CD4-positive, alpha-beta T cell treated with Interleukin-21 for 1 hour (primary cell): ENCODE results near the gene SNPH.

ENCODE experiments used
- DNase-seq: peaks from one replicate; pipeline ENCODE4 v3.0.0-alpha.2; 2020

SNPH gene

GRCh38 chr20:1307571-1307971 is 41.5 kb downstream of the SNPH start:
- no peak for DNase-seq

GRCh38 chr20:1308067-1308701 is 42.1 kb downstream of the SNPH start:
- DNase-seq: no peak

GRCh38 chr20:1308702-1309095 is 42.6 kb downstream of the SNPH start:
- DNase-seq: no peak

GRCh38 chr20:1309439-1309847 is 43.3 kb downstream of the SNPH start:
- DNase-seq: no peak

GRCh38 chr20:1310071-1310470 is 44.0 kb downstream of the SNPH start:
- DNase-seq: no peak

- no peak for DNase-seq
Observed at GRCh38 chr20:1310506-1311190, 44.6 kb downstream of the SNPH start.

GRCh38 chr20:1312308-1312707 is 46.2 kb downstream of the SNPH start:
- no peak for DNase-seq

GRCh38 chr20:1312904-1313235 is 46.8 kb downstream of the SNPH start:
- no peak for DNase-seq

- peak; percentile 67 for DNase-seq
Observed at GRCh38 chr20:1313236-1313964, 47.3 kb downstream of the SNPH start.

GRCh38 chr20:1315804-1316203 is 49.7 kb downstream of the SNPH start:
- DNase-seq: no peak

GRCh38 chr20:1317545-1318255 is 51.6 kb downstream of the SNPH start:
- DNase-seq: no peak

- DNase-seq: no peak
Observed at GRCh38 chr20:1319051-1319450, 53.0 kb downstream of the SNPH start.

GRCh38 chr20:1319462-1319861 is 53.4 kb downstream of the SNPH start:
- no peak for DNase-seq

- no peak for DNase-seq
Observed at GRCh38 chr20:1320016-1320415, 53.9 kb downstream of the SNPH start.

GRCh38 chr20:1320902-1321653 is 55.0 kb downstream of the SNPH start:
- no peak for DNase-seq

- no peak for DNase-seq
Observed at GRCh38 chr20:1321654-1321939, 55.5 kb downstream of the SNPH start.

GRCh38 chr20:1322511-1323245 is 56.6 kb downstream of the SNPH start:
- no peak for DNase-seq

- DNase-seq: no peak
Observed at GRCh38 chr20:1323256-1323655, 57.2 kb downstream of the SNPH start.

GRCh38 chr20:1323830-1324597 is 57.9 kb downstream of the SNPH start:
- no peak for DNase-seq

GRCh38 chr20:1324598-1325172 is 58.6 kb downstream of the SNPH start:
- DNase-seq: no peak
